ENCODE measurements around the gene KLHL29. TPM values are rescaled to one million over a fixed set of nuclear protein-coding genes. Genes with fewer than 3 reads are reported as not detected.

Gene KLHL29
- total and polyA plus RNA-seq, 10 of the 15 experiments (the other 5 are each of a cell fraction or from before 2014, with no cell fraction given): 1.4 to 19.5 (median 6.1) TPM

DNA sequence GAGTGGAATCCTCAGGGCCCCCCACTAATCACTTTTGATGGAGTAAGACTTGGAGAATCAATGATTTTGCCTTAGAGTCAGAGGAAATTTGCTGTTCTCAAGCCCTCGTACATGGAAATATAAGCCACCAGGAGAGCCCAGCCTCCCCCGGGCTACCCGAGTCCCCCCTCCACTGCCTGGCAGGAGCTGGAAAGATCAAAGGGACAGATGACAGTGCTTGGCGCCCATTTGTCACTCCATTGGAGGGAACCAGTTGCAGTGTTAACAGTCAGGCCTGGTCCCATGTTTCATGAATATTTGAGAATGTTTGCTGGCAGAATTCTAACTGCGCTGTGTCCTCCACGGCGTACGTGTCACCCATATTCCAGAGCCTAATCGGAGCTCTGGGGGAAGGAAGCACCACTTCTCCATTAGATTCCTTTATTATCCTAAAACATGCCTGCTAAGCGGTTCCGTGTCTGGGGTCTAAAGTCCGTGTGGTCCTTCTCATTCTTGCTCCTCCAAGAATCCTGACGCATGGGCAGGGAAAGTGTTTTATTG is 202.4 kb downstream of the KLHL29 start:
- no peak overlapping the region for H2AFZ ChIP-seq (ENCODE audit: control insufficient read depth, low read depth, low read length)
- ATAC-seq: no peak
- no peaks in the 10 kb centered on the region for H3K9me3 ChIP-seq (replicated peaks; ENCODE audit: control insufficient read depth, insufficient read depth, low read length)
- no peak overlapping the region for H3K9ac ChIP-seq (ENCODE audit: control insufficient read depth, insufficient read depth, low read length)
- WGBS (ENCODE audit: insufficient coverage, insufficient replicate concordance, low lambda C conversion rate, missing lambda C conversion rate): 98% methylated on average over 13 of the region's 13 CpGs
- no peaks in the 10 kb centered on the region for H3K79me2 ChIP-seq (ENCODE audit: control insufficient read depth, insufficient read depth, low read length)
- H3K27me3 ChIP-seq (replicated peaks in 1 of 2; ENCODE audit: control insufficient read depth in 2 of 2, insufficient read depth in 2 of 2, low read length in 1 of 2): no peaks in the 10 kb centered on the region
- H3K4me3 ChIP-seq: no peak overlapping the region
- ChIA-PET CTCF (no interaction called here), RAD21 (ENCODE audit: unreplicated experiment) (no interaction called here), SMC1A (ENCODE audit: uncharacterized antibody, unreplicated experiment) (no interaction called here), POLR2A (no interaction called here)
- intact Hi-C loops (cut with micrococcal nuclease; ENCODE audit: unreplicated experiment) (no loop called here), in situ Hi-C loops (cut with MboI) (no loop called here)
- no peak overlapping the region for H3K4me2 ChIP-seq (ENCODE audit: control insufficient read depth, insufficient read depth)
- H3K27ac ChIP-seq (ENCODE audit: control insufficient read depth, insufficient read depth): no peak overlapping the region
- no peaks in the 10 kb centered on the region; a peak in 1 of 4 replicates for H3K36me3 ChIP-seq (ENCODE audit: control insufficient read depth in 2 of 2, insufficient read depth in 2 of 2, low read length in 1 of 2)
- TF ChIP-seq, protein P1, sequence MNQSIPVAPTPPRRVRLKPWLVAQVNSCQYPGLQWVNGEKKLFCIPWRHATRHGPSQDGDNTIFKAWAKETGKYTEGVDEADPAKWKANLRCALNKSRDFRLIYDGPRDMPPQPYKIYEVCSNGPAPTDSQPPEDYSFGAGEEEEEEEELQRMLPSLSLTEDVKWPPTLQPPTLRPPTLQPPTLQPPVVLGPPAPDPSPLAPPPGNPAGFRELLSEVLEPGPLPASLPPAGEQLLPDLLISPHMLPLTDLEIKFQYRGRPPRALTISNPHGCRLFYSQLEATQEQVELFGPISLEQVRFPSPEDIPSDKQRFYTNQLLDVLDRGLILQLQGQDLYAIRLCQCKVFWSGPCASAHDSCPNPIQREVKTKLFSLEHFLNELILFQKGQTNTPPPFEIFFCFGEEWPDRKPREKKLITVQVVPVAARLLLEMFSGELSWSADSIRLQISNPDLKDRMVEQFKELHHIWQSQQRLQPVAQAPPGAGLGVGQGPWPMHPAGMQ (IDR thresholded peaks at IDR 0.05; ENCODE audit: borderline replicate concordance): no peak
- TF ChIP-seq JUNB (IDR thresholded peaks at IDR 0.05) (no peak), SRF (IDR thresholded peaks at IDR 0.05; ENCODE audit: low read depth in 2 of 2, low read length in 2 of 2) (no peak), EGR1 (IDR thresholded peaks at IDR 0.05; ENCODE audit: borderline replicate concordance in 1 of 2, low read depth in 2 of 2, low read length in 2 of 2) (no peak), IKZF2 (IDR thresholded peaks at IDR 0.05) (no peak), HCFC1 (IDR thresholded peaks at IDR 0.05; ENCODE audit: low read length) (no peak), HDGF (IDR thresholded peaks at IDR 0.05) (no peak), ZNF384 (IDR thresholded peaks at IDR 0.05; ENCODE audit: borderline replicate concordance, low read depth, low read length) (no peak)
- no peaks in the 10 kb centered on the region for H3K4me1 ChIP-seq (ENCODE audit: control insufficient read depth, insufficient read depth, low read length)
- H4K20me1 ChIP-seq (ENCODE audit: control insufficient read depth, insufficient read depth): no peaks in the 10 kb centered on the region
- no peak for DNase-seq (ENCODE audit: low read depth, low spot score)
- FAIRE-seq: no peak
- BruUV-seq (replicated peaks): no TSS peak
